ENCODE data around the gene BAG3.

Gene BAG3

DNA sequence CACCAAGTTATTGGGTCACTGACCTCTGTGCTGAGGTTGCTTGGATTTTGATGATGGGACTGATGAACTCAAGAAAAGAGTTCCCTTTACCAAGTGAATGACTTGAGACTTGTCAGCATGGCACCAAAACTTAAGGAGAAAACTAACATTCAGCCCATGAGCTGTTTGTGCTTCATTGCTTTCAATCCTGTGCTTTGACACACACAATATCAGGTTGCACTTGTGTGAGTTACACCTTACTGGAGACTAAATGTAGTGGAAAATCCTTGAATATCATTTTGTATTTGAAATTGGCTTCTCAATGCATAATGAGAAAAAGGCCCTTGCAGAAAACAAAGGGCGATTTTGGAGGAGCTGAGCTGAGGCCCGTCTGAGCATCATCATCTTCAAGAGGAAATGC lies 2.7 kb downstream of the BAG3 start:
- H3K9ac ChIP-seq, result no peak overlapping the region
- no peak overlapping the region for H3K4me3 ChIP-seq (IDR thresholded peaks at IDR 0.05; ENCODE audit: insufficient read depth, low read depth, low read length)
- H3K4me1 ChIP-seq (ENCODE audit: low read depth, poor library complexity, severe bottlenecking), result peaks cover 26% of the 10 kb centered on the region
- no peak for TF ChIP-seq CTCF (conservative IDR thresholded peaks at IDR 0.05; ENCODE audit: low read depth, low read length)
- peaks cover 65% of the 10 kb centered on the region for H3K79me2 ChIP-seq (ENCODE audit: insufficient read depth, low read depth)
- no peak overlapping the region for H3K4me2 ChIP-seq
- H3K36me3 ChIP-seq (ENCODE audit: insufficient read depth), result no peaks in the 10 kb centered on the region
- no peak overlapping the region for H2AFZ ChIP-seq (ENCODE audit: low read depth)
- H4K20me1 ChIP-seq (ENCODE audit: insufficient read depth), result 0 out of 2 replicates have a peak, but pooled peaks cover 3% of the 10 kb centered on the region
- H3K27me3 ChIP-seq (ENCODE audit: insufficient read depth, low read depth), result no peaks in the 10 kb centered on the region
- no peak overlapping the region for H3K27ac ChIP-seq

GRCh38 chr10:119654540-119654939 lies 3.4 kb downstream of the BAG3 start:
- Histone ChIP-seq H3K27ac (no peak overlapping the region), H3K36me3 (ENCODE audit: insufficient read depth) (no peaks in the 10 kb centered on the region), H3K4me2 (no peak overlapping the region), H4K20me1 (ENCODE audit: insufficient read depth) (0 out of 2 replicates have a peak, but pooled peaks cover 3% of the 10 kb centered on the region), H3K9ac (no peak overlapping the region), H3K79me2 (ENCODE audit: insufficient read depth, low read depth) (peaks cover 71% of the 10 kb centered on the region), H3K4me1 (ENCODE audit: low read depth, poor library complexity, severe bottlenecking) (peaks cover 26% of the 10 kb centered on the region), H2AFZ (ENCODE audit: low read depth) (no peak overlapping the region), H3K4me3 (IDR thresholded peaks at IDR 0.05; ENCODE audit: insufficient read depth, low read depth, low read length) (no peak overlapping the region), H3K27me3 (ENCODE audit: insufficient read depth, low read depth) (no peaks in the 10 kb centered on the region)
- no peak for TF ChIP-seq CTCF (conservative IDR thresholded peaks at IDR 0.05; ENCODE audit: low read depth, low read length)

- H3K4me2 ChIP-seq, result no peak overlapping the region
- H3K9ac ChIP-seq, result no peak overlapping the region
- H3K4me1 ChIP-seq (ENCODE audit: low read depth, poor library complexity, severe bottlenecking), result peaks cover 19% of the 10 kb centered on the region
- H3K4me3 ChIP-seq (IDR thresholded peaks at IDR 0.05; ENCODE audit: insufficient read depth, low read depth, low read length), result no peak overlapping the region
- H2AFZ ChIP-seq (ENCODE audit: low read depth), result no peak overlapping the region
- no peak overlapping the region for H3K27ac ChIP-seq
- no peaks in the 10 kb centered on the region for H3K27me3 ChIP-seq (ENCODE audit: insufficient read depth, low read depth)
- H4K20me1 ChIP-seq (ENCODE audit: insufficient read depth), result 0 out of 2 replicates have a peak, but pooled peaks cover 3% of the 10 kb centered on the region
- peaks cover 78% of the 10 kb centered on the region for H3K79me2 ChIP-seq (ENCODE audit: insufficient read depth, low read depth)
- no peak for TF ChIP-seq CTCF (conservative IDR thresholded peaks at IDR 0.05; ENCODE audit: low read depth, low read length)
- no peaks in the 10 kb centered on the region for H3K36me3 ChIP-seq (ENCODE audit: insufficient read depth)
Measured at GRCh38 chr10:119655566-119656001, 4.4 kb downstream of the BAG3 start.

DNA sequence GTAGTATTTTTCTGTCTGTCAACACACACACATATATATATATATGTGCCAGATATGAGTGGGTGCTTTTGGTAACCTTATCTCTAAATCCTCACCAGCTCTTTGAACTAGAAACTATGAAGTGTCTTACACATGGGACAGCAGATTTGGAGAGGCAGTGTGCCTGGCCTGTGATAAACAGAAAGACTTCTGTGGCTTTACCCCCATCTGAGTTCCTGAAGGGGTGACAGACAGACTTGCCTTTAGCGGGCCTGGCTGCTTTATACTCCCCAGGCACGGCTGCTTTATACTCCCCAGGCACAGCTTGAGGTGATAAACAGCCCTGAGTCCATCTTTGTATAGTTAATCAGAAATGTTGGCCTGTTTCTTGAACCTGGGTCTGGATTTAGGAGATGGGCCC lies 5.6 kb downstream of the BAG3 start:
- Histone ChIP-seq H4K20me1 (ENCODE audit: insufficient read depth) (0 out of 2 replicates have a peak, but pooled peaks cover 3% of the 10 kb centered on the region), H2AFZ (ENCODE audit: low read depth) (no peak overlapping the region), H3K27ac (no peak overlapping the region), H3K9ac (no peak overlapping the region), H3K4me2 (no peak overlapping the region), H3K4me1 (ENCODE audit: low read depth, poor library complexity, severe bottlenecking) (peaks cover 17% of the 10 kb centered on the region), H3K36me3 (ENCODE audit: insufficient read depth) (no peaks in the 10 kb centered on the region), H3K4me3 (IDR thresholded peaks at IDR 0.05; ENCODE audit: insufficient read depth, low read depth, low read length) (no peak overlapping the region), H3K27me3 (ENCODE audit: insufficient read depth, low read depth) (no peaks in the 10 kb centered on the region), H3K79me2 (ENCODE audit: insufficient read depth, low read depth) (peaks cover 86% of the 10 kb centered on the region)
- no peak for TF ChIP-seq CTCF (conservative IDR thresholded peaks at IDR 0.05; ENCODE audit: low read depth, low read length)
